ENCODE results near the gene RANBP10. TPM values are rescaled to one million over a fixed set of nuclear protein-coding genes. Genes with fewer than 3 reads are reported as not detected.

The RANBP10 gene
- total RNA-seq, 2 experiments from 2014 or later: 23.1 to 23.2 TPM

DNA sequence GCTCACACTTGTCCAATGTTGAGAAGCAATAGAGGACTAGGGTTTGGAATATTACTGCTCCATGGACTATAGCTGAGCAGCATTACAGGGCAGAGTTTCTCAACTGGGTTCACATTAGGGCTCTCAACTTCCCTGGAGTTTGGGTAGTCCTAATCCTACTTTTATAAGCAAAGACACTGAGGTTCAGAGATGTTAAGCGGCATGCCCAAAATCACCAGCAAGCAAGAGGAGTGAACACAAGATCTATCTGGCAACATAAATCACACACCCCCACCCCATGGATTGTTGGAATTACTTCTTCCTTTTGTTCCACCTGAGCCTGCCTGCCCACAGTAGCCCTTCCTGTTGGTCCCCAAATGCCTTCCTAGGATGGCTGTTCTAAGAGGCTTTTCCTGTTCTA lies 5.5 kb upstream of the RANBP10 start:
- POLR2A ChIA-PET: interaction anchor here (0.7 kb wide), 1 partner anchor 124 kb away, joined by 9 read pairs; the partner anchor contains the start of gene PSMB10
- H3K27me3 Mint-ChIP-seq: peaks cover 5% of the 10 kb centered on the region

DNA sequence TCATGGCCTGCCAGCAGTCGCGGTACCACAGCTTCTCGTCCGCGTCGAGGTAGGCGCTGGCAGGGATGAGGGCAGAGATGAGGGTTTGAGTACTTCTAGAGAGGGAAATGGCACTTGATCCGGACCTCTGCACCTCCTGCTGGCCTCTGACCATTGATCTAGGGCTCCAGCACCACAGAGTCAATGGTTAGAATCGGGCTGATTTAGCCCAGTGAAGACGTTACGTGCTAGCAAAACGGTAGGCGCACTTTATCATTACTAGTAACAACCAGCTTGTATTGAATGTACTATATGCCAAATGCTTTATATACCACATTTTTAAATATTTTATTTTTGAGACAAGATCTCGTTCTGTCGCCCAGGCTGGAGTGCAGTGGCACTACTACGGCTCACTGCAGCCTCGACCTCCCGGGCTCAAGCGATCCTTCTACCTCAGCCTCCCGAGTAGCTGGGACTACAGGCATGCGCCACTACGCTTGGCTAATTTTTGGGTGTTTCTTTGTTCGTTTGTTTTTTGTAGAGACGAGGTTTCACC lies 855 bp upstream of the RANBP10 start:
- Mint-ChIP-seq H3K9me3 (no peaks in the 10 kb centered on the region), H3K4me3 (peak overlapping the region; percentile 93), H3K27me3 (peaks cover 3% of the 10 kb centered on the region), H3K4me1 (peaks cover 32% of the 10 kb centered on the region), H3K27ac (peak overlapping the region; percentile 87), H3K36me3 (peaks cover 23% of the 10 kb centered on the region)
- POLR2A ChIA-PET: interaction anchor here (0.9 to 2.0 kb wide), 15 partner anchors 8 to 326 kb away, joined by 3 to 21 read pairs (median 5); partner anchors contain the start of genes ACD, ATP6V0D1, GFOD2 and NFATC3
- ATAC-seq (ENCODE audit: low read depth): no peak
- DNase-seq: no peak

More for the DNA sequence above, 5.5 kb upstream of the RANBP10 start:
- ATAC-seq (ENCODE audit: low read depth) (no peak), DNase-seq (no peak)
- Mint-ChIP-seq H3K4me3 (no peak overlapping the region), H3K4me1 (peaks cover 8% of the 10 kb centered on the region), H3K36me3 (no peaks in the 10 kb centered on the region), H3K9me3 (no peaks in the 10 kb centered on the region), H3K27ac (no peak overlapping the region)

DNA sequence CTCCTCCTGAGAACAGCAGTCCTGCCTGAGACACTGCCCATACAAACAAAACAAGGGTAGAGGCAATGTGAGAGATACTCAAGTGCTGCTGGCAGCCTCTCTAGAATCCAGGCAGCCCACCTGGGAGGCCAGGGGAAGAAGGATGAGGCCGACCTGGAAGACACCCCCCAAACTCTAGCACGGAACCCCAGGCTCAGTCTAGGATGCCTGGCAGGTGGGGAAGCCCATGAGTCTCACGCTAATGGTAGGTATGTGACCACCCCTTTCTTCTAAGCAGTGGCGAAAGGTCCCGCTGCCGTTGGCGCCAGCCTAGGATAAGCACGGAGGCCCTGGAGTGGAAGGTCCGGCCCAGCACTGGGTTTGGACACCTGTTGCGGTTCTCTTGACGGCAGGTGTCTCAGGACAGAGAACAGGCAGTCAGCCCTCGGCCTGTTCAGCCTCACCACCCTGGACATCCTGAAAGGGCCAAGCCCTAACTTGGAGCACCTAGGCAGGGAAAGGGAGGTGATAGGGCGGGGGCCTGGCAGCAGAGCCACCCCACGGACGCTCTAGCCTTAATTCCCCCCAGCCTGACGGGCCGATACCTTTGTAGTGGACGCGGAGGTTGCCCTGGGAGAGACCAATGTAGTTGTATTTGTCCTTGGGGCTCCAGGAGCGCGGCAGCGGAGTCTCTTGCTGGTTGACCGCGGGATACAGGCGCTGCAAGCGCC lies 487 bp downstream of the RANBP10 start:
- Mint-ChIP-seq H3K9me3 (no peaks in the 10 kb centered on the region), H3K27me3 (no peaks in the 10 kb centered on the region), H3K4me3 (peak overlapping the region; percentile 93), H3K36me3 (peaks cover 31% of the 10 kb centered on the region), H3K4me1 (peaks cover 45% of the 10 kb centered on the region), H3K27ac (peak overlapping the region; percentile 87)
- DNase-seq (no peak), ATAC-seq (ENCODE audit: low read depth) (no peak)
- POLR2A ChIA-PET: interaction anchor here (0.6 to 2.0 kb wide), 17 partner anchors 9 to 325 kb away, joined by 3 to 21 read pairs (median 4); partner anchors contain the start of genes ACD, ATP6V0D1, GFOD2 and NFATC3

GRCh38 chr16:67804853-67805542 lies 1.4 kb downstream of the RANBP10 start:
- H3K36me3 Mint-ChIP-seq: peaks cover 39% of the 10 kb centered on the region
- no peaks in the 10 kb centered on the region for H3K27me3 Mint-ChIP-seq
- peak overlapping the region; percentile 87 for H3K27ac Mint-ChIP-seq
- POLR2A ChIA-PET: no interaction called here
- ATAC-seq (ENCODE audit: low read depth) (no peak), DNase-seq (no peak)
- peaks cover 54% of the 10 kb centered on the region for H3K4me1 Mint-ChIP-seq
- peak overlapping the region; percentile 93 for H3K4me3 Mint-ChIP-seq
- H3K9me3 Mint-ChIP-seq: no peaks in the 10 kb centered on the region

DNA sequence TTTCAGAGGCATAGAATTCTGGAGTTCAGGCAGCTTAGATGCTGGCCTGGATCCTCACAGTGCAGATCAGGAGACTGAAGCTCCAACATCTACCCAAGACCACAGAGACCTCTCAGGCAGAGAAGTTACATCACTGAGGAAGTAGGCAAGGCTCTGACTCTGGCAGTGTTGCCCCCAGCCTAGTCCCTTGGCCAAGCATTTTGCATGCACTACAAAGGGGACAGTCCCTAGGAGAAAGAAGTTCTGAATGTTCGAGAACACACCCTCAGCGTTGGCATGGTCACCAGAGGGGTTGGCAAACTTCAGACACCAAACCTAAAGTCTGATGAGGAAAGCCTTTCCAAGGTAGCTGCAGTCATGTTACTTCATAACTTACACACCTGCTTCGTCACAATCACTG lies 2.5 kb downstream of the RANBP10 start:
- Mint-ChIP-seq H3K4me3 (peak overlapping the region; percentile 25), H3K27me3 (no peaks in the 10 kb centered on the region), H3K4me1 (peaks cover 55% of the 10 kb centered on the region), H3K27ac (peak overlapping the region; percentile 68), H3K9me3 (no peaks in the 10 kb centered on the region), H3K36me3 (peaks cover 44% of the 10 kb centered on the region)
- POLR2A ChIA-PET: interaction anchor here (0.6 kb wide), 1 partner anchor 192 kb away, joined by 3 read pairs; no protein-coding TSS in a partner anchor
- DNase-seq: no peak
- ATAC-seq (ENCODE audit: low read depth): no peak

DNA sequence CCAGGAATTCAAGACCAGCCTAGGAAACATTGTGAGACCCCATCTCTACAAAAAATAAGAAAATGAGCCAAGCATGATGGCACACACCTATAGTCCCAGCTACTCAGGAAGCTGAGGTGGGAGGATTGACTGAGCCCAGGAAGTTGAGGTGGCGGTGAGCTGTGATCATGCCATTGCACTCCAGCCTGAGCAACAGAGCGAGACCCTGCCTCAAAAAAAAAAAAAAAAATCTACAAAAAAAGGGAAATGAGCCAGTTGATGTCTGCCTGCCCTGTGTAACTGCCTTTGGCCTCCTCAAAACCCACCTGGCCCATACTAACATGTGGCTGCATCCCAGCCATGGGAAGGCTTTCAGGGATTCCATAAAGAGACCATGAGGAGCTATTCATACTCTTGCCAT lies 4.5 kb downstream of the RANBP10 start:
- Mint-ChIP-seq H3K27ac (peak overlapping the region; percentile 72), H3K4me3 (peak overlapping the region; percentile 68), H3K27me3 (no peaks in the 10 kb centered on the region), H3K36me3 (peaks cover 55% of the 10 kb centered on the region), H3K9me3 (no peaks in the 10 kb centered on the region), H3K4me1 (peaks cover 54% of the 10 kb centered on the region)
- ATAC-seq (ENCODE audit: low read depth) (no peak), DNase-seq (no peak)
- POLR2A ChIA-PET: interaction anchor here (0.7 to 0.9 kb wide), 4 partner anchors 20 to 437 kb away, joined by 3 to 4 read pairs (median 4); no protein-coding TSS in a partner anchor

GRCh38 chr16:67801241-67801640 lies 5.1 kb downstream of the RANBP10 start:
- no peaks in the 10 kb centered on the region for H3K27me3 Mint-ChIP-seq
- DNase-seq (no peak), ATAC-seq (ENCODE audit: low read depth) (no peak)
- peaks cover 57% of the 10 kb centered on the region for H3K4me1 Mint-ChIP-seq
- H3K36me3 Mint-ChIP-seq: peaks cover 57% of the 10 kb centered on the region
- POLR2A ChIA-PET: interaction anchor here (0.7 to 0.9 kb wide), 3 partner anchors 20 to 158 kb away, joined by 3 to 4 read pairs (median 4); no protein-coding TSS in a partner anchor
- H3K9me3 Mint-ChIP-seq: no peaks in the 10 kb centered on the region
- peak overlapping the region; percentile 68 for H3K4me3 Mint-ChIP-seq
- peak overlapping the region; percentile 72 for H3K27ac Mint-ChIP-seq

GRCh38 chr16:67800338-67800926 lies 5.9 kb downstream of the RANBP10 start:
- Mint-ChIP-seq H3K4me3 (no peak overlapping the region), H3K27ac (peak overlapping the region; percentile 72), H3K27me3 (no peaks in the 10 kb centered on the region), H3K36me3 (peaks cover 57% of the 10 kb centered on the region), H3K9me3 (no peaks in the 10 kb centered on the region), H3K4me1 (peaks cover 55% of the 10 kb centered on the region)
- POLR2A ChIA-PET: no interaction called here
- ATAC-seq (ENCODE audit: low read depth): no peak
- no peak for DNase-seq

- ATAC-seq (ENCODE audit: low read depth) (no peak), DNase-seq (no peak)
- Mint-ChIP-seq H3K9me3 (no peaks in the 10 kb centered on the region), H3K4me3 (no peak overlapping the region), H3K27ac (no peak overlapping the region), H3K4me1 (peaks cover 22% of the 10 kb centered on the region), H3K27me3 (no peaks in the 10 kb centered on the region), H3K36me3 (peaks cover 26% of the 10 kb centered on the region)
- POLR2A ChIA-PET: interaction anchor here (0.6 kb wide), 1 partner anchor 286 kb away, joined by 3 read pairs; no protein-coding TSS in a partner anchor
Measured at GRCh38 chr16:67796099-67796718, 10.2 kb downstream of the RANBP10 start.

DNA sequence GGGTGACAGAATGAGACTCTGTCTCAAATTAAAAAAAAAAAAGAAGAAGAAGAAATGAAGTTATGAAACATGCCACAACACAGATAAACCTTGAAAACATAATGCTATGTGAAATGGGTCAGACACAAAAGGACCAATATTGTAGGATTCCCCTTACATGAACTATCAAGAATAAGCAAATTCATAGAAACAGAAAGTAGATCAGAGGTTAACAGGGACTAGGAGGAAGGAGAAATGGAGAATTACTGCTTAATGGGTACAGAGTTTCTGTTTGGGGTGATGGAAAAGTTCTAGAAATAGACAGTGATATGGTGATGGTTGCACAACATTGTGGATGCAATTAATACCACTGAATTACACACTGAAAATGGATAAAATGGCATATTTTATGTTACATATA lies 16.3 kb downstream of the RANBP10 start:
- ATAC-seq (ENCODE audit: low read depth) (no peak), DNase-seq (no peak)
- Mint-ChIP-seq H3K27ac (no peak overlapping the region), H3K9me3 (no peaks in the 10 kb centered on the region), H3K4me1 (peaks cover 11% of the 10 kb centered on the region), H3K27me3 (no peaks in the 10 kb centered on the region), H3K4me3 (no peak overlapping the region), H3K36me3 (peaks cover 7% of the 10 kb centered on the region)
- POLR2A ChIA-PET: no interaction called here

DNA sequence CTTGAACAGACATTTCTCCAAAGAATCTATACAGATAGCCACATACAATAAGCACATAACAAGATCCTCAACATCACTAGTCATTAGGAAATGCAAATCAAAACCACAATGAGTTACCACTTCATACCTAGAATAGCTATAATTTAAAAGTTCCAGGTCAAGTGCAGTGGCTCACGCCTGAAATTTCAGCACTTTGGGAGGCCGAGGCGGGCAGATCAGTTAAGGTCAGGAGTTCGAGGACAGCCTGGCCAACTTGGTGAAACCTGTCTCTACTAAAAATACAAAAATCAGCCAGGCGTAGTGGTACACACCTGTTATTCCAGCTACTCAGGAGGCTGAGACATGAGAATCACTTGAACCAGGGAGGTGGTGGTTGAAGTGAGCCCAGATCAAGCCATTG lies 19.9 kb downstream of the RANBP10 start:
- H3K27me3 Mint-ChIP-seq: no peaks in the 10 kb centered on the region
- H3K9me3 Mint-ChIP-seq: no peaks in the 10 kb centered on the region
- H3K36me3 Mint-ChIP-seq: peaks cover 15% of the 10 kb centered on the region
- no peak for ATAC-seq (ENCODE audit: low read depth)
- no peak overlapping the region for H3K4me3 Mint-ChIP-seq
- no peak overlapping the region for H3K27ac Mint-ChIP-seq
- peaks cover 14% of the 10 kb centered on the region for H3K4me1 Mint-ChIP-seq
- POLR2A ChIA-PET: interaction anchor here (0.6 kb wide), 2 partner anchors 117 to 141 kb away, joined by 3 read pairs; no protein-coding TSS in a partner anchor
- DNase-seq: no peak

DNA sequence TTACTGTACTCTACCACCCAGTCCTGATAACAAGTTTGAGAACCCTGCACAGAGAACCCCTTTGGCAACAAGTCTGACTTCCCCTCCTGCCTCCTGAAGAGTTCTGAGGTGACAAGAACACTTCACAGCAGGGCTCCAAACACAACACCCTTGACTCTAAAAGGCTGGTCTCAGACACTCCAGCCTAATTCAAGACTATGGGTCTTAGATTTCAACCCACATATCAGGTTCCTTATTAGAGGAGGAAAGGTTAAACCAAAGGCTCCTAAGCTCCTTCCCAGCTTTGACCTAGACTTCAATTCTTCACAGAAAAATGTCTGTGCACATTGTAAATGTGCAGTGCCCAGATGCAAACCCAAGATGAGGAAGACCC lies 23.0 kb downstream of the RANBP10 start:
- no peak for DNase-seq
- Mint-ChIP-seq H3K36me3 (peaks cover 24% of the 10 kb centered on the region), H3K9me3 (no peaks in the 10 kb centered on the region), H3K27me3 (no peaks in the 10 kb centered on the region), H3K4me3 (no peak overlapping the region), H3K27ac (no peak overlapping the region), H3K4me1 (peaks cover 23% of the 10 kb centered on the region)
- POLR2A ChIA-PET: no interaction called here
- ATAC-seq (ENCODE audit: low read depth): no peak
